PC-3 (cell line): ENCODE measurements around the gene HSPB9. TPM values are rescaled to one million over a fixed set of nuclear protein-coding genes. Genes with fewer than 3 reads are reported as not detected.
"Not testable (repeated sequence)": the region's sequence is repeated elsewhere in the genome, so short reads cannot be mapped to it uniquely, and the experiment has no call there.

Source experiments
- ATAC-seq: fragments of 200-7000 bp; cut with Tn5 transposase; 2 replicates; pipeline ENCODE4 v1.9.1; 2020; ENCODE audit warnings: mild to moderate bottlenecking, moderate library complexity
- BruUV-seq: library from RNA; stranded (reverse); fragments of 400-500 nt; replicated peaks from 2 replicates; lab custom pipeline; 2021; lab: Mats Ljungman, UMichigan
- CTCF ChIA-PET: fragments of 300-600 bp; sonication (Branson Sonifier 250); formaldehyde crosslinking; loops from one replicate; lab custom pipeline; 2022; ENCODE audit warnings: antibody characterized with exemption; lab: Charles Lee
- POLR2A ChIA-PET: fragments of 300-600 bp; sonication (Branson Sonifier 250); formaldehyde crosslinking; loops from one replicate; lab custom pipeline; 2022; ENCODE audit warnings: antibody characterized with exemption; ENCODE audit not compliant: unreplicated experiment; lab: Charles Lee
- DNase-seq: peaks from one replicate; pipeline ENCODE4 v3.0.0-alpha.2; 2015
- H2AFZ ChIP-seq: fragments of 300-600 bp; sonication (generic); 2 replicates; pipeline ENCODE4 v1.6.0; 2016; ENCODE audit warnings: antibody characterized with exemption, low read length
- H3F3A ChIP-seq: fragments of 300-600 bp; sonication (generic); one replicate; pipeline ENCODE4 v1.6.0; 2017; ENCODE audit warnings: antibody characterized with exemption, low read length, control low read depth, mild to moderate bottlenecking; ENCODE audit not compliant: unreplicated experiment
- H3K27ac ChIP-seq: fragments of 300-600 bp; sonication (generic); 2 replicates; pipeline ENCODE4 v1.5.1; 2016; ENCODE audit warnings: mild to moderate bottlenecking, low read length
- H3K27me3 ChIP-seq: fragments of 300-600 bp; sonication (generic); 2 replicates; pipeline ENCODE4 v1.6.1; 2016; ENCODE audit warnings: low read length, mixed read lengths
- H3K36me3 ChIP-seq: fragments of 300-600 bp; sonication (generic); 2 replicates; pipeline ENCODE4 v1.6.1; 2016; ENCODE audit warnings: low read depth, mixed run types, low read length, mixed read lengths
- H3K4me1 ChIP-seq: fragments of 300-600 bp; sonication (generic); 2 replicates; pipeline ENCODE4 v1.5.1; 2016; ENCODE audit warnings: low read length; ENCODE audit not compliant: insufficient read depth
- H3K4me2 ChIP-seq: fragments of 300-600 bp; sonication (generic); 2 replicates; pipeline ENCODE4 v1.6.0; 2016; ENCODE audit warnings: low read length
- H3K4me3 ChIP-seq: fragments of 300-600 bp; sonication (generic); 2 replicates; pipeline ENCODE4 v1.5.1; 2016; ENCODE audit warnings: mild to moderate bottlenecking, low read length, mixed read lengths
- H3K79me2 ChIP-seq: fragments of 300-600 bp; sonication (generic); 2 replicates; pipeline ENCODE4 v1.6.1; 2017; ENCODE audit warnings: low read length, mixed read lengths
- H3K9ac ChIP-seq: fragments of 300-600 bp; sonication (generic); 2 replicates; pipeline ENCODE4 v1.6.0; 2016; ENCODE audit warnings: mild to moderate bottlenecking, low read length
- H3K9me2 ChIP-seq: fragments of 300-600 bp; sonication (generic); replicated peaks from 2 replicates; pipeline ENCODE4 v1.6.1; 2016; ENCODE audit warnings: mixed run types, low read length, mixed read lengths
- H3K9me3 ChIP-seq: fragments of 300-600 bp; sonication (generic); 2 replicates; pipeline ENCODE4 v1.6.1; 2016; ENCODE audit warnings: low read length, mixed read lengths
- H4K20me1 ChIP-seq: fragments of 300-600 bp; sonication (generic); 2 replicates; pipeline ENCODE4 v1.6.1; 2016; ENCODE audit warnings: low read length, mixed read lengths
- CTCF ChIP-seq: fragments of 300-600 bp; sonication (generic); conservative IDR thresholded peaks from 2 replicates; pipeline ENCODE4 v1.5.1; 2017; ENCODE audit warnings: antibody characterized with exemption, low read depth, mild to moderate bottlenecking, low read length
- EZH2 ChIP-seq: fragments of 300-600 bp; sonication (generic); IDR thresholded peaks from one replicate; pipeline ENCODE4 v1.6.1; 2017; ENCODE audit warnings: antibody characterized with exemption, mild to moderate bottlenecking, low read length; ENCODE audit not compliant: unreplicated experiment
- EZH2phosphoT487 ChIP-seq: fragments of 300-600 bp; sonication (generic); IDR thresholded peaks from 2 replicates; pipeline ENCODE4 v1.6.1; 2018; ENCODE audit warnings: mild to moderate bottlenecking, antibody characterized with exemption, low read length, borderline replicate concordance
- intact Hi-C: fragments of 100-400 bp; cut with micrococcal nuclease; formaldehyde crosslinking; loops from 2 replicates; pipeline ENCODE4 v1.9.0; 2023
- total RNA-seq: library from RNA; depleted of rRNA; stranded (reverse); fragments of >200 nt; gene quantifications from 2 replicates; pipeline ENCODE4 v1.2.3, GENCODE V29; 2014

Gene HSPB9
- total RNA-seq, 1 experiment from 2014 or later: not detected

GRCh38 chr17:42138749-42139492, 16.3 kb downstream of the HSPB9 start:
- Histone ChIP-seq H3K79me2 (no peaks in the 10 kb centered on the region), H3K4me3 (no peak overlapping the region), H3K9ac (no peak overlapping the region), H4K20me1 (no peaks in the 10 kb centered on the region), H3K9me3 (no peaks in the 10 kb centered on the region), H2AFZ (no peak overlapping the region), H3K4me1 (no peaks in the 10 kb centered on the region), H3K36me3 (no peaks in the 10 kb centered on the region), H3K27ac (no peak overlapping the region), H3K4me2 (no peak overlapping the region), H3F3A (no peaks in the 10 kb centered on the region), H3K27me3 (no peaks in the 10 kb centered on the region), H3K9me2 (no peaks in the 10 kb centered on the region)
- ChIA-PET CTCF (no interaction called here), POLR2A (no interaction called here)
- DNase-seq: no peak
- ATAC-seq: no peak
- intact Hi-C loops: no loop called here
- BruUV-seq: no TSS peak
- TF ChIP-seq CTCF (no peak), EZH2phosphoT487 (no peak), EZH2 (no peak)

- intact Hi-C loops, H3K27ac ChIP-seq, H2AFZ ChIP-seq, H3K9me3 ChIP-seq, H3K27me3 ChIP-seq, H4K20me1 ChIP-seq, BruUV-seq, H3K9me2 ChIP-seq, H3K9ac ChIP-seq, ATAC-seq, CTCF ChIA-PET, H3K4me1 ChIP-seq, POLR2A ChIA-PET, H3K4me2 ChIP-seq, H3K4me3 ChIP-seq, H3K79me2 ChIP-seq, H3F3A ChIP-seq, DNase-seq, H3K36me3 ChIP-seq: not testable (repeated sequence)
These were observed 18.1 kb downstream of the HSPB9 start for GRCh38 chr17:42140690-42141089.

DNA sequence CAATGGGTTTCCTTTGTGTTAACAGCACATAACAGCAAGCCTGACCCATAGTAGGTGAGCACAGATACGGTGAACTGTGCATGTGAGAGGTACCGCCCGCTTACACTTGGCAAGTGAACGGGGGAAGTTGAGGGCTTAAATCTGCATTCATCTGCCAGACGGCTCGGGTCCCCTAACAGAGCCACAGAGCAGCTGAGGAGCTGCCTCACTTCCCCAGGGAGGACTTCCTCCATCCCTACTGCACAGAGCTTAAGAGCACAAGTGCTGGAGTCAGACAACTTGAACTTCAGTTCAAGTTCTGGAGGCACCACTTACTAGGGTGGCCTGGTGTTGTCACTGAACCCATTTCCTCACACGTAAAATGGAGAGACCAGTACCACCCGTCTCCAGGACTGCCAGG, 18.8 kb downstream of the HSPB9 start:
- Histone ChIP-seq H3K79me2 (no peaks in the 10 kb centered on the region), H3K36me3 (no peaks in the 10 kb centered on the region), H3K9me2 (no peaks in the 10 kb centered on the region), H3K9ac (no peak overlapping the region), H3K4me3 (no peak overlapping the region), H2AFZ (no peak overlapping the region), H4K20me1 (no peaks in the 10 kb centered on the region), H3K27ac (no peak overlapping the region), H3K4me2 (no peak overlapping the region), H3K4me1 (no peaks in the 10 kb centered on the region), H3K9me3 (no peaks in the 10 kb centered on the region), H3K27me3 (no peaks in the 10 kb centered on the region), H3F3A (no peaks in the 10 kb centered on the region)
- ChIA-PET CTCF (no interaction called here), POLR2A (no interaction called here)
- intact Hi-C loops: no loop called here
- no peak for ATAC-seq
- BruUV-seq: no TSS peak
- no peak for DNase-seq
- TF ChIP-seq CTCF (no peak), EZH2 (no peak), EZH2phosphoT487 (no peak)
